ENCODE measurements around the gene NUCKS1. TPM values are rescaled to one million over a fixed set of nuclear protein-coding genes. Genes with fewer than 3 reads are reported as not detected.
"Not testable (repeated sequence)": the region's sequence is repeated elsewhere in the genome, so short reads cannot be mapped to it uniquely, and the experiment has no call there.

NUCKS1 gene
- total RNA-seq, 1 experiment from 2014 or later: 276 TPM

- no peaks in the 10 kb centered on the region for H3K9me3 Mint-ChIP-seq (ENCODE audit: low read depth, unreplicated experiment)
- no peak overlapping the region for H3K27ac Mint-ChIP-seq (ENCODE audit: unreplicated experiment)
- H3K4me1 Mint-ChIP-seq (ENCODE audit: low read depth, unreplicated experiment): peaks cover 33% of the 10 kb centered on the region
- CTCF ChIA-PET: interaction anchor here (0.7 kb wide), 1 partner anchor 98 kb away, joined by 3 read pairs; no protein-coding TSS in a partner anchor
- intact Hi-C loops (cut with micrococcal nuclease; ENCODE audit: unreplicated experiment): no loop called here
- H3K4me3 Mint-ChIP-seq (ENCODE audit: low read depth, unreplicated experiment): no peak overlapping the region
- no peak for DNase-seq
- peaks cover 64% of the 10 kb centered on the region for H3K36me3 Mint-ChIP-seq (ENCODE audit: insufficient read depth, unreplicated experiment)
- no peak for TF ChIP-seq CTCF (IDR thresholded peaks at IDR 0.05; ENCODE audit: unreplicated experiment)
- no peaks in the 10 kb centered on the region for H3K27me3 Mint-ChIP-seq (ENCODE audit: unreplicated experiment)
- BruUV-seq (replicated peaks): no TSS peak
These were observed 19.9 kb downstream of the NUCKS1 start for GRCh38 chr1:205729945-205730610.

- Mint-ChIP-seq H3K36me3 (ENCODE audit: insufficient read depth, unreplicated experiment) (peaks cover 65% of the 10 kb centered on the region), H3K27me3 (ENCODE audit: unreplicated experiment) (no peaks in the 10 kb centered on the region), H3K27ac (ENCODE audit: unreplicated experiment) (no peak overlapping the region), H3K9me3 (ENCODE audit: low read depth, unreplicated experiment) (no peaks in the 10 kb centered on the region), H3K4me1 (ENCODE audit: low read depth, unreplicated experiment) (peaks cover 20% of the 10 kb centered on the region), H3K4me3 (ENCODE audit: low read depth, unreplicated experiment) (no peak overlapping the region)
- CTCF ChIA-PET: interaction anchor here (0.5 kb wide), 1 partner anchor 14 kb away, joined by 3 read pairs; no protein-coding TSS in a partner anchor
- intact Hi-C loops (cut with micrococcal nuclease; ENCODE audit: unreplicated experiment): no loop called here
- TF ChIP-seq CTCF (IDR thresholded peaks at IDR 0.05; ENCODE audit: unreplicated experiment): no peak
- no TSS peak for BruUV-seq (replicated peaks)
- no peak for DNase-seq
These were observed 23.3 kb downstream of the NUCKS1 start for GRCh38 chr1:205726619-205727125.

- Mint-ChIP-seq H3K27me3 (ENCODE audit: unreplicated experiment) (no peaks in the 10 kb centered on the region), H3K4me3 (ENCODE audit: low read depth, unreplicated experiment) (no peak overlapping the region), H3K4me1 (ENCODE audit: low read depth, unreplicated experiment) (peaks cover 17% of the 10 kb centered on the region), H3K27ac (ENCODE audit: unreplicated experiment) (no peak overlapping the region), H3K36me3 (ENCODE audit: insufficient read depth, unreplicated experiment) (peaks cover 66% of the 10 kb centered on the region), H3K9me3 (ENCODE audit: low read depth, unreplicated experiment) (no peaks in the 10 kb centered on the region)
- DNase-seq: no peak
- BruUV-seq (replicated peaks): no TSS peak
- intact Hi-C loops (cut with micrococcal nuclease; ENCODE audit: unreplicated experiment): no loop called here
- no peak for TF ChIP-seq CTCF (IDR thresholded peaks at IDR 0.05; ENCODE audit: unreplicated experiment)
- CTCF ChIA-PET: interaction anchor here (0.5 kb wide), 1 partner anchor 67 kb away, joined by 4 read pairs; no protein-coding TSS in a partner anchor
These were observed 24.5 kb downstream of the NUCKS1 start for GRCh38 chr1:205725514-205725913.

GRCh38 chr1:205720740-205721139 is 29.2 kb downstream of the NUCKS1 start:
- H3K4me3 Mint-ChIP-seq (ENCODE audit: low read depth, unreplicated experiment); H3K27ac Mint-ChIP-seq (ENCODE audit: unreplicated experiment); H3K27me3 Mint-ChIP-seq (ENCODE audit: unreplicated experiment); intact Hi-C loops (cut with micrococcal nuclease; ENCODE audit: unreplicated experiment); H3K9me3 Mint-ChIP-seq (ENCODE audit: low read depth, unreplicated experiment); BruUV-seq (replicated peaks); DNase-seq: not testable (repeated sequence)
- CTCF ChIA-PET: interaction anchor here (0.6 kb wide), 1 partner anchor 19 kb away, joined by 4 read pairs; no protein-coding TSS in a partner anchor
- Mint-ChIP-seq H3K36me3 (ENCODE audit: insufficient read depth, unreplicated experiment) (peaks cover 83% of the 10 kb centered on the region), H3K4me1 (ENCODE audit: low read depth, unreplicated experiment) (peaks cover 19% of the 10 kb centered on the region)

- Mint-ChIP-seq H3K9me3 (ENCODE audit: low read depth, unreplicated experiment) (no peaks in the 10 kb centered on the region), H3K4me1 (ENCODE audit: low read depth, unreplicated experiment) (peaks cover 27% of the 10 kb centered on the region), H3K27me3 (ENCODE audit: unreplicated experiment) (no peaks in the 10 kb centered on the region), H3K36me3 (ENCODE audit: insufficient read depth, unreplicated experiment) (peaks cover 92% of the 10 kb centered on the region), H3K4me3 (ENCODE audit: low read depth, unreplicated experiment) (no peak overlapping the region), H3K27ac (ENCODE audit: unreplicated experiment) (no peak overlapping the region)
- BruUV-seq (replicated peaks): no TSS peak
- TF ChIP-seq CTCF (IDR thresholded peaks at IDR 0.05; ENCODE audit: unreplicated experiment): no peak
- CTCF ChIA-PET: no interaction called here
- DNase-seq: no peak
- intact Hi-C loops (cut with micrococcal nuclease; ENCODE audit: unreplicated experiment): no loop called here
These were observed 30.2 kb downstream of the NUCKS1 start for GRCh38 chr1:205719762-205720161.

Data from Calu3 (cell line).